ENCODE measurements around the gene MRPL32. TPM values are rescaled to one million over a fixed set of nuclear protein-coding genes. Genes with fewer than 3 reads are reported as not detected.

MRPL32 gene
- total RNA-seq, 2 experiments from 2014 or later, result 48.5 to 54.4 TPM

- Mint-ChIP-seq H3K36me3 (no peaks in the 10 kb centered on the region), H3K27ac (no peak overlapping the region), H3K27me3 (peaks cover 17% of the 10 kb centered on the region), H3K4me3 (no peak overlapping the region), H3K9me3 (ENCODE audit: low read depth) (peaks cover 5% of the 10 kb centered on the region), H3K4me1 (no peaks in the 10 kb centered on the region)
- ATAC-seq (no peak), DNase-seq (no peak)
- CTCF ChIA-PET, result no interaction called here
These were observed 54.0 kb downstream of the MRPL32 start for GRCh38 chr7:42986213-42986612.

DNA sequence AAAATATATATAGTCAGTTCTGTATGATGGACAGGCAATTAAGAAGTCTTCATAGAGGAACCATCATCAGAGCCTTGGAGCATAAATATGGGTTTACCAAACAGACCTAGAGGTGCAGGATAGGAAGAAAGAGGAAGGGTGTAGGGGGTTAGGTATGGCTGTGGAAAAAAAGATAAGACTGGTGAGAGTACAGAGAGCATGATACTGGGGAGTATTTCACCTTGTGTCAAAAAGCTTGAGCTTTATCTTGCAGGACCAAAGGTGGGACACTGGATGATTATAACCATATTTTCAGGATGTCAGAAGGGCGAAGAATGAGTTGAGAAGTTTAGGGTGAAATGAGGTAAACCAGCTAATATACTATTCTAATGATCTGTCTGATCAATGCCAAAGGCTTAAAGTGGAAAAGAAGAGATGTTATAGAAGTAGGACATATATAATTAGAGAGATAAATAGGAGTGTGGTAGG is 54.6 kb downstream of the MRPL32 start:
- Mint-ChIP-seq H3K9me3 (ENCODE audit: low read depth) (peaks cover 5% of the 10 kb centered on the region), H3K4me1 (no peaks in the 10 kb centered on the region), H3K36me3 (no peaks in the 10 kb centered on the region), H3K4me3 (no peak overlapping the region), H3K27me3 (peaks cover 22% of the 10 kb centered on the region), H3K27ac (no peak overlapping the region)
- no peak for DNase-seq
- ATAC-seq, result no peak
- CTCF ChIA-PET, result no interaction called here

Other genes with a start within 250 kb of the MRPL32 start
- gene C7orf25, start 20.3 kb upstream of the MRPL32 start, total RNA-seq, result 1 to 10 TPM; 5.9 to 6.8 TPM
- 100 to 1,000 TPM; 135 to 158 TPM for gene PSMA2, start 202 bp upstream of the MRPL32 start, total RNA-seq
- gene HECW1, start 180.3 kb downstream of the MRPL32 start, total RNA-seq, result not detected